IPS-NIHi11 (cell line): ENCODE measurements around the gene CMSS1.

Experiments used
- DNase-seq: peaks from one replicate; pipeline ENCODE4 v3.0.0; 2012; ENCODE audit warnings: mixed read lengths, low spot score

CMSS1 gene

DNA sequence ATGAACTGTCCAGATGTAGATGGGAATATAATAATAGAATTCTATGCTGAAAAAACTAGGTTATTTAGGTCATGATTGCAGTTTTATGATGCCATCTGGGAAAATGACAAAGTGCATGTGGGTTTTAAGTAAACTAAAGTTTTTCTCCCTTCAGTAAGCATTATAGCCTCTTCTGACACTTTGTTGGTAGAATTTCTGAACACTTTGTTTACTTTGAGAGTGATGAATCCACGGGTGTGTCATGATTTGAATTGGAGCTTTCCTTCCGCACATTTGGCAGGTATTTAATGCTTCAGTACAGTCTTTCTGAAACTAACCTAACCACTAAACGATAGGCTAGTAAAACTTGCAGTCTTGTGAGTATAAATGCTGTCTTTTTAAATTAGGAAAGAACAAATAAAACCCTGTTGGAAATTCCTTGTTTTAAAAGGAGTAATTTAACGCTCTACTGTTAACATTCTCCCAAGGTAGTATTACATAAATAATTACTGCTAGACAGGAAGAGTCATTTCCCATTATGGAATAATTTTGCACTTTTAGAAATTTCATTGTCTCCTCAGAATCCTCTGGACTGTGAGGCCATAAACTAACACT is 289.7 kb downstream of the CMSS1 start:
- no peak for DNase-seq

DNA sequence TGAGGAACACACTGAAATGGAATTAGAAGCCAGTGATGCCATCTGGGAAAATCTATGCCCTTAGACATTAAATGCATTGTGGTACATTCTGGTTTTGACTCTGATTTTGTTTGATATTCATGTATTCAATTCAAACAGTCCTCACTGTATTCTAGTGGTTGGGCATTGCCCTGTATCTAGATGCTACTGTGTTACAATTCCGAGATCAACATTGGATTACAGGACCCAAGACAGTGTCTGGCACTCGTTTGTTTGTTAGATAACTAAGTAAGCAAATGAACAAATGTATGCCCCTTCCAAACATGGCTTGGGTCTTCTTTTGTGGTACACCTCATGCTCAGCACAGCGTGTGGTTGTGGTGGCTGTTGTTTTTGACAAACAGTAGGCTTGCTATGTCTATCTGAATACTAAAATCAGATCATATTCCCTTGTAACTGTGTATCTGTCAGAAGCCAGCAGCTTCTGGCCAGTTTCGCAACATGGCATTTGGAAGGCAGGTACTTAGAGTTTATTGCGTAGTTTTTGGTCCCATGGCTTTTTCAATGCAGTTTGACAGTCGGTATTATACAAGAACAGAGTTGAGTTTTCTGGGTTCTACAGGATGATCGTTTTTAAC is 290.9 kb downstream of the CMSS1 start:
- DNase-seq, result no peak

- DNase-seq, result no peak
These were observed 292.5 kb downstream of the CMSS1 start for GRCh38 chr3:100110162-100110561.

- DNase-seq, result no peak
These were observed 294.1 kb downstream of the CMSS1 start for GRCh38 chr3:100111728-100112127.

GRCh38 chr3:100113723-100114412 is 296.2 kb downstream of the CMSS1 start:
- DNase-seq, result no peak

GRCh38 chr3:100114413-100115030 is 296.9 kb downstream of the CMSS1 start, which contains the start of gene FILIP1L:
TSS of gene FILIP1L (minus strand) at chr3:100114501.
- DNase-seq, result no peak

GRCh38 chr3:100117093-100117492 is 299.4 kb downstream of the CMSS1 start:
- no peak for DNase-seq

GRCh38 chr3:100120012-100120411 is 302.4 kb downstream of the CMSS1 start:
- no peak for DNase-seq

DNA sequence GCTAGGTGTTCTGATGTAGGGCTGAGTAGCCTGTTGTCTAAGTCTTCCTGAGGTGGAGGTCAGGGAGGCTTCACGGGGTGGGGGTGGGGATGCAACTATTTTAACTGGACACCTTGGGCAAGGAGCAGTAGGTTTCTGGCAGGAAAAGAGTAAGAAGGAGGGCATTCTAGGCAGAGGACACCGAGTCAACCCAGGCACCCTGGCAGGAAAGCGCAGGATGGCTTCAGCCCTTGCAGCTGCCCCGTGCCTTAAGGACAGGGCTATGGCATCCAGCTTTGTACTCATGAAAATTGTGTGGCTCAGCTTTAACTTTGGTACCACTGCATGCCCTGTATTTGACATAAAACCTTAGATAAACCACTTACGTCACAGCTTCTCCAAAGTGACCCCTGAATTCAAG is 303.0 kb downstream of the CMSS1 start:
- DNase-seq, result no peak

GRCh38 chr3:100122321-100122720 is 304.7 kb downstream of the CMSS1 start:
- DNase-seq, result no peak

DNA sequence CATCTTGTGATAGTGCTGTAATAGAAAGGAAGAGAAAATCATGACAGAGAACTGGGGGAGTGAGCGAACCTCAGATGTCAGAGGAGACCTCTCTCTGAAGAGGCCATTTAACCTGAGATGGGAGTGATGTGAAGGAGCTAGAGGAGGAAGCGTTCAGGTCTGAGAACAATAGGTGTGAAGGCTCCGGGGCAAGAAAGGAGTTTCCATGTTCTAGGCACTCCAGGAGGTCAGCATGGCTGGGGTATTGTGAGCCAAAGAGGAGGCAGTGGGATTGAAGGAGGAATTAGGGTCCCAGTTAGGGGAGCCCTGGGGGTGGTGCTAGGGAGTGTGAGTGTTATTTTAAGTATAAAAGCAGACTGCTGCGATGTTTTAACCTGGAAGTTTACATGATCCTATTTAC is 305.4 kb downstream of the CMSS1 start:
- no peak for DNase-seq

GRCh38 chr3:100124201-100124761 is 306.6 kb downstream of the CMSS1 start:
- no peak for DNase-seq

- DNase-seq, result no peak
These were observed 307.7 kb downstream of the CMSS1 start for GRCh38 chr3:100125161-100125938.

DNA sequence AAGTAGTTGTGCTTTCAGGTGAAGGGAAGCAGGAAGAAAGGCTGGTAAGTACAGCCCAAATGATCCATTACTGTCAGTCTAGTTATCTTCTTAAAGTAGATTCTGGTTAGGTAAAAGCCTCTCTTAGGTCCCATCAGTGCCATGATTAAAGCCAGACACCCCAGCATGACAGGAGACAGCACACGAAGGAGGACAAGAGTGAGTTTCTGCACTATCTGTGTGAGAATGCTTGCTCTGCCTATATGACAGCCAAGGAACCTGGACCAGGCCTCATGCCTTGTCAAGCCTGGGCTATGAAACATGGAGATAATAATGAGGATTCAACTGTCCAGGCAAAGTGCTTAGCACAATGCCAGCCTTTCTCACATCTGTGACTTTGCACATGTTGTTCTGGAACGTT is 310.1 kb downstream of the CMSS1 start:
- no peak for DNase-seq

- DNase-seq, result no peak
These were observed 310.9 kb downstream of the CMSS1 start for GRCh38 chr3:100128565-100128964.

DNA sequence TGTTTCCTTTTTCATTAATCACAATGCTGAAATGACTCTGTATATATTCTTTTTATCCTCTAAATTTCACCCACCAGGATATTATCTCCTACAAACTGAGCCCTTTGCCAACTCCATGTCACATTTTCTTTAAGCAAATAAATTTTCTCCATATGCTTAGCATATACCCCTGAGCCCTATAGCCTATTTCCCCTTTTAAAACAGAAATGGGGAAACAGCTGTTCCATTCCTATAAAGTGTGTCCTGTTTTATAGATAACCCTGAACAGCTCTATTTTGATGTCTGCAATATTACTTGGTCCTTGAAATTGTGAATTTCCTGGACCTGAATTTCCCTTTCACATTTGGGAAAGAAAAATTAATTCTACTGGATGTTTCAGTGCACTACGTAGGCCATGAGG is 312.3 kb downstream of the CMSS1 start:
- DNase-seq, result no peak

GRCh38 chr3:100131241-100131640 is 313.6 kb downstream of the CMSS1 start:
- DNase-seq, result no peak

- no peak for DNase-seq
These were observed 319.3 kb downstream of the CMSS1 start for GRCh38 chr3:100136921-100137320.

DNA sequence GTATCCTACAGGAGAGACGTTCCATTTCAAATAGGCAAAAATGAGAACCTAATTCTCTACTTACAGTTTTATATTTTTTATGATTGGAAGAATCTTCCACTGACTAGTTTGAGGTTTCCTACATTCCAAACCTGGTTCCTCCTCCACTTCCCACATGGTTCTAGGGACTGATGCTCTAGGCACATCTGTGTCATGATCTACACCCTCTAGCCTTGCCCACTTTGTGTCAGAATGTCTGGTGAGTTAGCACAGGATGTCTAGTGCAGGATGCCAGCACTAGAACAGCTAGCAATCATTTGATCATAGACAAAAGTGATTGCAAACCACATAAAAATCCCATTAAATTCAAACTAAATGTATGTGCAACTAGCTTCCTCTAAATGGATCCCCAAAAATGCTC is 323.3 kb downstream of the CMSS1 start:
- no peak for DNase-seq

DNA sequence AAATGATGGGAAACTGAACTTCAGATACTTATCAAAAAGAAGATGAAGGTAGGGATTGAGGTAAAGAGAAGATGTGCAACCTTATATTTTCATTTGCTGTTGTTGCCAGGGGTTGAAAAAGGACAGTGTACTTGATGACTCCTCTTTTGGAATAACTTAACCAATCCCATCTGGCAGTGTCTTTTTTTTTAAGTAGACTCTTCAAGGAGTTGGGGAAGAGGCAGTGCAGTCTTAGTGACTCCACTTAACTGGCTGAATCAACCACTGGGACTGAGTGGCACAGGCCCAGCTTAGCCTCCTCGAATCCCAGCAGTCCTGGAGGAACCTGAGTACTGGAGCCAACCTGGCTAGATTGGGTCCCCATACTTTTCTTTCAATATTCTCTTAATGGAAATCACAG is 323.9 kb downstream of the CMSS1 start:
- DNase-seq, result no peak

GRCh38 chr3:100144255-100144866 is 326.7 kb downstream of the CMSS1 start:
- DNase-seq, result no peak

DNA sequence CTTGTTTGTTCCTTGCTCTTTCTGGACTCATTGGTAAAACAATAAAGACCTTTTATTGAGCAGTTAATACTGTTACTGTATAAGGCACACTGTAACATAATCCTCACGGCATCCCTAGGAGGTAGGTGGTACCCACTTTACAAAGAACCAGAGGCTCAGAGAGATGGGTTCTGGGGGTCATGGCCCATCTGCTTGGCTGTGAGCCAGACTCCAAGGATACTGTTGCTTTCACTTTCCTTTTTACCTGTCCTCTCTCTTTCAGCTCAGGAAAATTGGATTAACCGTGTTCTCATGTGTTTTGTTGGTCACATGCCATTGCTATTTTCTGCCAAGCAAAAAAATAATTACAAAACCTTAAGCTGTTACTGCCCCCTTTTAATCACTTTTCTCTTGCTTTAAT is 331.5 kb downstream of the CMSS1 start:
- no peak for DNase-seq
